Body of pancreas (tissue), 4 donors: ENCODE data around the gene CCL2. TPM values are rescaled to one million over a fixed set of nuclear protein-coding genes. Genes with fewer than 3 reads are reported as not detected.
A peak's percentile ranks its signal among the peaks of the same experiment; 100 is the strongest.

ENCODE experiments used
- ATAC-seq: fragments of 150-250 bp; one replicate; pipeline ENCODE4 v1.9.1; 2016
- DNase-seq, 4 donors: peaks; one replicate each; pipeline ENCODE4 v3.0.0-alpha.2; 2019
- H3K27ac ChIP-seq, 4 donors: fragments of 200-600 bp; sonication (generic); 1 replicate in 3 of 4; 2 replicates in 1 of 4; pipeline versions ENCODE4 v1.5.1 to v1.6.1; 2016 to 2019; ENCODE audit warnings: mild to moderate bottlenecking in 1 of 4, mixed read lengths in 1 of 4, moderate library complexity in 1 of 4
- H3K27me3 ChIP-seq, 2 donors: fragments of 200-600 bp; sonication (generic); one replicate each; pipeline ENCODE4 v1.6.0; 2016; ENCODE audit warnings: mild to moderate bottlenecking in 1 of 2
- H3K36me3 ChIP-seq, 2 donors: fragments of 200-600 bp; sonication (generic); replicated peaks in 1 of 2; 2 replicates each; pipeline ENCODE4 v1.5.1; 2016; ENCODE audit warnings: low read depth in 2 of 2; ENCODE audit not compliant: insufficient read depth in 1 of 2
- H3K4me1 ChIP-seq: fragments of 200-600 bp; sonication (generic); one replicate; pipeline ENCODE4 v1.6.0; 2016
- H3K4me3 ChIP-seq, 2 donors: fragments of 200-600 bp; sonication (generic); 1 replicate in 1 of 2; 2 replicates in 1 of 2; pipeline ENCODE4 v1.5.1; 2016 to 2019
- H3K9me3 ChIP-seq, 3 donors: fragments of 200-600 bp; sonication (generic); 1 replicate in 2 of 3; 2 replicates in 1 of 3; pipeline ENCODE4 v1.5.1; 2016
- POLR2A ChIP-seq, 3 donors: fragments of 450-650 bp; IDR thresholded peaks; one replicate each; pipeline ENCODE4 v1.6.1; 2016; ENCODE audit warnings: antibody characterized with exemption in 3 of 3, mild to moderate bottlenecking in 2 of 3
- WGBS, 2 donors: methylation state at CpG; one replicate each; pipeline ENCODE4 v1.1.5; 2017; 5-methylcytosine and 5-hydroxymethylcytosine counted together
- intact Hi-C: fragments of 100-400 bp; cut with DNase I; formaldehyde crosslinking; loops from one replicate; pipeline ENCODE4 v1.15.1; 2023
- total RNA-seq, 2 donors: library from RNA; depleted of rRNA; stranded (reverse); fragments of >200 nt; gene quantifications; one replicate each; pipeline ENCODE4 v1.1.0, GENCODE V29; 2016
- TF ChIP-seq, protein P1 (sequence below), 7 experiments: fragments of 450-650 bp in 4 of 7; fragments of 200-600 bp in 3 of 7; sonication (generic) in 3 of 7; IDR thresholded peaks; one replicate each; pipeline ENCODE4 v1.5.1; 2016 to 2019; ENCODE audit warnings: antibody characterized with exemption in 7 of 7

The CCL2 gene
- total RNA-seq, 2 donors from 2014 or later, result 34.0 to 49.8 TPM

GRCh38 chr17:34245351-34245905 lies 9.7 kb upstream of the CCL2 start:
- ATAC-seq, result no peak
- no peak overlapping the region for H3K27ac ChIP-seq
- no peaks in the 10 kb centered on the region for H3K27me3 ChIP-seq
- no peak overlapping the region for H3K4me3 ChIP-seq
- intact Hi-C loops, result no loop called here
- H3K4me1 ChIP-seq, result peaks cover 35% of the 10 kb centered on the region
- WGBS, 2 donors, result 59 to 65% methylated on average over 6 of the region's 6 CpGs
- H3K9me3 ChIP-seq, result no peaks in the 10 kb centered on the region
- no peak for DNase-seq
- no peak for TF ChIP-seq POLR2A (IDR thresholded peaks at IDR 0.05)
- TF ChIP-seq, protein P1, sequence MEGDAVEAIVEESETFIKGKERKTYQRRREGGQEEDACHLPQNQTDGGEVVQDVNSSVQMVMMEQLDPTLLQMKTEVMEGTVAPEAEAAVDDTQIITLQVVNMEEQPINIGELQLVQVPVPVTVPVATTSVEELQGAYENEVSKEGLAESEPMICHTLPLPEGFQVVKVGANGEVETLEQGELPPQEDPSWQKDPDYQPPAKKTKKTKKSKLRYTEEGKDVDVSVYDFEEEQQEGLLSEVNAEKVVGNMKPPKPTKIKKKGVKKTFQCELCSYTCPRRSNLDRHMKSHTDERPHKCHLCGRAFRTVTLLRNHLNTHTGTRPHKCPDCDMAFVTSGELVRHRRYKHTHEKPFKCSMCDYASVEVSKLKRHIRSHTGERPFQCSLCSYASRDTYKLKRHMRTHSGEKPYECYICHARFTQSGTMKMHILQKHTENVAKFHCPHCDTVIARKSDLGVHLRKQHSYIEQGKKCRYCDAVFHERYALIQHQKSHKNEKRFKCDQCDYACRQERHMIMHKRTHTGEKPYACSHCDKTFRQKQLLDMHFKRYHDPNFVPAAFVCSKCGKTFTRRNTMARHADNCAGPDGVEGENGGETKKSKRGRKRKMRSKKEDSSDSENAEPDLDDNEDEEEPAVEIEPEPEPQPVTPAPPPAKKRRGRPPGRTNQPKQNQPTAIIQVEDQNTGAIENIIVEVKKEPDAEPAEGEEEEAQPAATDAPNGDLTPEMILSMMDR (IDR thresholded peaks at IDR 0.05), result no peak
- no peaks in the 10 kb centered on the region for H3K36me3 ChIP-seq

DNA sequence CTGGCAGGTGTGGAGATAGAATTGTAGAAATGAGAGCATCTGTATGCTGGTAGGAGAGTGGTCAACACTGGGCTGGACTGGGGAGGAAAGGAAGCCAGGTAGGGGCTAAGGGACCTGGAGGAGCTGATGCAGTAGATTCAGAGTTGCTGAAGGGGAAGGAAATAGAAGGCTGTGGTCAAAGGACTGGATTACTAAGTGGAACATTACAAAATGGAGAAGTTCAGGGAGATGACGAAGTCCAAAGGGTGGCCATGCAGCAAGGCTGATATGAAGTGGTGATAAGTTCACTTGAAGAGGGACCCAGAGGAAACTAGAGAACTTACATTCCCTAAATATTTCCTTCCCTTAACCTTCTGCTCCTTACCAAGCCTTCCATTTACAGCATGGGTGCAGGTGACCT lies 8.6 kb upstream of the CCL2 start:
- Histone ChIP-seq H3K36me3 (no peaks in the 10 kb centered on the region), H3K27me3 (no peaks in the 10 kb centered on the region), H3K27ac (no peak overlapping the region), H3K9me3 (no peaks in the 10 kb centered on the region), H3K4me3 (no peak overlapping the region), H3K4me1 (peaks cover 40% of the 10 kb centered on the region)
- intact Hi-C loops, result no loop called here
- TF ChIP-seq POLR2A (IDR thresholded peaks at IDR 0.05), result no peak
- TF ChIP-seq, protein P1 (IDR thresholded peaks at IDR 0.05), result no peak
- DNase-seq (peak in 1 of 4 donors; percentile 42), ATAC-seq (no peak)
- WGBS, 2 donors, result 61 to 82% methylated on average over 1 of the region's 1 CpG

DNA sequence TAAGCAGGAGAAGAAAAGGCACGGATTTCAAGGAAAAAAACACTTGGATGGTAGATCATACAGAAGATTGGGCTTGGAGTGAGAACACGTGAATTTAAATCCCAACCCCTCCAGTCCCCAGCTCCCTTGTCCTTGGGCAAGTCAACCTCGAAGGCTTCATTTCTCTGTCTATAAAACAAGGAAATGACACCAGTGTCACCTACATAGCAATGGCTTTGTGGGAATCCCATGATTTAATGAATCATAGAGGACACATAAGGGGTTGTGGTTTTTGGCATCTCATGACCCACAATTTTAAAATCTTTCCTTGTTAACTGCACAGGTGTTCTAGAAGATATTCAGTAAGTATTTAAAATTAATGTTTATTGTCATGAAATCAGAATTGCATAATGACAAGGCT lies 8.2 kb upstream of the CCL2 start:
- no peaks in the 10 kb centered on the region for H3K27me3 ChIP-seq
- TF ChIP-seq POLR2A (IDR thresholded peaks at IDR 0.05), result no peak
- TF ChIP-seq, protein P1 (IDR thresholded peaks at IDR 0.05), result no peak
- no peak for DNase-seq
- no peak for ATAC-seq
- H3K36me3 ChIP-seq, result no peaks in the 10 kb centered on the region
- peaks cover 45% of the 10 kb centered on the region for H3K4me1 ChIP-seq
- no peak overlapping the region for H3K4me3 ChIP-seq
- intact Hi-C loops, result no loop called here
- 50 to 53% methylated on average over 3 of the region's 3 CpGs for WGBS, 2 donors
- no peak overlapping the region for H3K27ac ChIP-seq
- H3K9me3 ChIP-seq, result no peaks in the 10 kb centered on the region

DNA sequence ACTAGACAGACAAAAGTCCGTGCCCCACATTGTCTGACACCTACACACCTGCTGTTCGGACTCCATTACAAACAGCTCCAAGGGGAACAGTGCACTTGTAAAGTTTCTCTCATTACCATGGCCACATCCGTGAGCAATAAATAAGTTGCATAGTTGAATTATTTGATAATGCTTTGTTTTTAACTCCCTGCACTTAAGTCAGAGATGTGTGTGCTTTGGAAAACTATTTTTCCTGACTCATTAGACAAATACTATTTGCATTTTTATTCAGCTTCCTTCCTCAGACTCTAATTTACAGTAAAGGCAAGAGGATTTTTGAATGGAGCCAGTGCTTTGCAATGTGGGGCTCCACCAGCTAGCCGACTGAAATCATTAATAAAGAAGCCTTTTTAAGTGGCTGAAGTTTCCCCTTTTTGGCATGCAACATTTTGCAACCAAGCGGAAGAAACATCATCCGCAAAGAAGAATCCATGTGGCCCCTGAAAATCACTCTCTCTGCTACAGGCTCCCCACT lies 6.5 kb upstream of the CCL2 start:
- no peaks in the 10 kb centered on the region for H3K36me3 ChIP-seq
- DNase-seq, result no peak
- 35 to 55% methylated on average over 6 of the region's 6 CpGs for WGBS, 2 donors
- H3K4me1 ChIP-seq, result peaks cover 60% of the 10 kb centered on the region
- peak; percentile 54 for ATAC-seq
- H3K27me3 ChIP-seq, result no peaks in the 10 kb centered on the region
- intact Hi-C loops, result no loop called here
- peak overlapping the region in 3 of 4 donors; percentile 53 to 86 (median 83) for H3K27ac ChIP-seq
- TF ChIP-seq, protein P1 (IDR thresholded peaks at IDR 0.05), result no peak
- TF ChIP-seq POLR2A (IDR thresholded peaks at IDR 0.05), result no peak
- H3K4me3 ChIP-seq, result no peak overlapping the region
- no peaks in the 10 kb centered on the region for H3K9me3 ChIP-seq

DNA sequence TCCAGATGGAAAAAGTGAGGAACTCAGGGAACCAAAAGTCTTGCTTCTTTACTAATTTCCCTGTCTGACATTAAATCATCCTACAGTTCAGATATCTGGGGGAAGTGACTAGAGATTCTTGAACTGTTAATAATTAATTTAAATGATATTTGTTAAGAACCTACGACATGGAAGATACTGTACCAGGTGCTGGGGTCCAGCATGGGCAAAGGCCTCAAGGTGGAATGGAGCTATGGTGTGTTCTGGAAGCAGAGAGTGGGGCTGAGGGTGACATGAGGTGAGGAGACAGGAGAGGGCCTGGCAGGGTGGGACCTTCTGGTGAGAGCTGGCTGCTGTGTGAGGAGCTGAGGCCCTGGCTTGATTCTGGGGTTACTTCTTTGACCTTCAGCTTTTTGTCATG lies 6.0 kb upstream of the CCL2 start:
- H3K27me3 ChIP-seq, result no peaks in the 10 kb centered on the region
- no peak for TF ChIP-seq POLR2A (IDR thresholded peaks at IDR 0.05)
- TF ChIP-seq, protein P1 (IDR thresholded peaks at IDR 0.05), result no peak
- WGBS, 2 donors, result 10 to 13% methylated on average over 1 of the region's 1 CpG
- no peak overlapping the region for H3K4me3 ChIP-seq
- intact Hi-C loops, result no loop called here
- H3K4me1 ChIP-seq, result peaks cover 65% of the 10 kb centered on the region
- H3K9me3 ChIP-seq, result no peaks in the 10 kb centered on the region
- DNase-seq, result no peak
- no peaks in the 10 kb centered on the region for H3K36me3 ChIP-seq
- no peak for ATAC-seq
- H3K27ac ChIP-seq, result peak overlapping the region in 3 of 4 donors; percentile 53 to 86 (median 83)
